Lung microvascular endothelial cell (primary cell): ENCODE data around the gene PRDM15. TPM values are rescaled to one million over a fixed set of nuclear protein-coding genes. Genes with fewer than 3 reads are reported as not detected.

Experiments
- DNase-seq, 2 donors: peaks; one replicate each; pipeline versions ENCODE4 v3.0.0 to v3.0.0-alpha.2; 2010; ENCODE audit warnings: low read depth in 2 of 2
- total RNA-seq: library from RNA; depleted of rRNA; stranded (reverse); fragments of >200 nt; gene quantifications from 2 replicates; pipeline ENCODE4 v1.2.1, GENCODE V29; 2014

PRDM15 gene
- total RNA-seq, 1 donor from 2014 or later: 3.0 TPM

DNA sequence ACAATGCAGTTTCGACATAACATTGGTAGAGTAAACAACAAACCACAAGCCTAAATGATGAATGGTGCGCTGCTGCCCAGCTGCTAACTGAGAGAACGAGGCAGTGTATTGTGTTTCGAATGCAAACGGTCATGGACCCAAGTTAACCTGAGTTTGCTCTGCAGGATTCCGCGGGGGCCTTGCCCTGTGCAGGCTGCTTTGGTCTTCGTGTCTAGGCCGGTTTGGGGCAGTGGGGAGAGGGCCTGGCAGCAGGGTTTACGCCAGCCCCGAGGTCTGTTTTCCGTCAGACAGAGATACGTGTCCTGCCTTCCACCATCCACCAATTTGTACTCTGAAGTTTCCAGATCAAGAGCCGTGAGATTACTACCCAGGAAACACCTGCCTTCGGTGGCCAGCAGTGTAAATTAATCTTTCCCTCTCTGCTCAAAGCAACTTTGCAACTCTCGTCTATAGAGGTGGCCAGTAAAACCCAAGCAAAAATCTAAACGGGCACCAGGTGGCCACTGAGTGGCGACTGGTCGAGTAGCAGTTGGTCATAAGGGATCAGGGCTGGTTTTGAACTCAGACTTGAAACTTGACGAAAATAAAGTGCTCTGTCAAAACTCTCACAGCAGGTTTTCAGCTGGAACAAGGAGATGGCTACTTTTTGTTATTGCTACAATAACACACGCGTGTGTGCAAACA is 6.3 kb upstream of the PRDM15 start:
- no peak for DNase-seq

DNA sequence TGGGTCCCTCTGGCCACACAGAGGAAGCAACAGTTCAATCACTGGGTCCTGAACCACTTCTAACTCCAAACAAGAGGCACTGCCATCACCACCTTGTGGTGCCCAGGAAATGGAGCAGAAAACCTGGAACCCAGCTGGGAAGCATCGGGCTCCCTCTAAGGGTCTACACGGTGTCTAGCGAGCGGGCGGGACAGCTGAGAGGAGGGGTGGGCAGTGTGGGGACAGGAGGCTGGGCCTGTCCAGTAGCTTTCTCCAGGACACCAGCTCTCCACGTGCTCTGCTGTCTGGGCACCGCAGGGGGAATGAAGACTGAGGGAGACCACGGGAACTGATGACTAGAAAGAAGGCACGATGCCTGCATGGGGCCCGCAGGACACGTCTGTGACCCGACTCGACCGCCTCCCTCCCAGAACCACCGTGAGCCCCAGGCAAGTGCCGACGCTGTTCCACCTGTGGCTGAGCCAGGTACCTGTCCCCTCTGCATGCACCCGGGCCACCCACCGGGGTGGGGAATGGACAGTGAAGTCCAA is 5.4 kb upstream of the PRDM15 start:
- no peak for DNase-seq

DNA sequence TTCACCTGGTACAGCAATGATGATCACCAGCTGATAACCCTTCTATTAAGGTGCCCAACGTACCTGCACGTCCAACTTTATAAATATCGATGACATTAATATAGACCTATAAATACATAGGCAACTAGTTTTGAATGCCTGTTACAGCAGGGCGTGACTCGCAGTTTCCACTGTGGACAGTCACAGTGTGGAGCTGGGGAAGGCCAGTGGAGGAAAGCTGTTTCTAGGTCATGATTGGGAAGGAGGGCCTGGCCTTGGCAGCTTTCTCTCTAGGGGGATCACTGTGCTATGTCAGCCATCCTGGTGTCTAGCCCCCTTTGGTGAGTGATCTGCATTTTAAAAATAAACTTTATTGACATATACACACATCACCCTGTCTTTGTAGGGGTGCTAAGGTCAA is 4.4 kb upstream of the PRDM15 start:
- DNase-seq: peak in 1 of 2 donors; percentile 17

DNA sequence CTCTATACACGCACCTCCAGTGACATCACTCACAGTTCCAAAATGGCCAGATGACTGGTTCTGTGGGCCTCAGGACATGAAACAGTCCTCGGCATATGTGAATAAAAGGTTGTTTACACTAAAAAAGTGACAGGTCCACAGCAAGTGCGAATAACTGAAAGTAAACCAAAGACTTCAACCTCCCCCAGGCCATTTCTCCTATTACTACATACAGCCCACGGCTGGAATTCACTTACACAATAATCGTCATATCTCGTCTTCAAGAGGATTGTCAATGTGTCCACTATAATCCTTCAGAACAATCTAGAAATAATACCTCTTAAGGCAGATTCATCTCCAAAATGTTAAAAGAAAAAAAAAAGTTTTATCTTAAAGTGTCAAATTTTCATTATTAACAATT is 1.9 kb upstream of the PRDM15 start:
- no peak for DNase-seq

DNA sequence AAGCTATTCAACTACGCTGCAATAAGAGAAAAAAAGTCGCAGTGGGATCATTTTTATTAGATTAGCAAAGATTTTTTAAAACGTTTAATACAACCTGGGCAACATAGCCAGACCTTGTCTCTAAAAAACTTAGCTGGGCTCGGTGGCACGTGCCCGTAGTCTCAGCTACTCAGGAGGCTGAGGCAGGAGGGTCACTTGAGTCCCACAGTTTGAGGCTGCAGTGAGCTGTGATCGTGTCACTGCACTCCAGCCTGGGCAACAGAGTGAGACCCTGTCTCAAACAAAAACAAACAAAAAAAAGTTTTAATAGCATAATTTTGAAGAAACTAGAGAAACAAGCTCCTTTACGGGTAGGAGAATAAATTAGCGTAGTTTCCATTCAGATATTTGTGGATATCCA is 1.0 kb upstream of the PRDM15 start:
- DNase-seq: no peak

DNA sequence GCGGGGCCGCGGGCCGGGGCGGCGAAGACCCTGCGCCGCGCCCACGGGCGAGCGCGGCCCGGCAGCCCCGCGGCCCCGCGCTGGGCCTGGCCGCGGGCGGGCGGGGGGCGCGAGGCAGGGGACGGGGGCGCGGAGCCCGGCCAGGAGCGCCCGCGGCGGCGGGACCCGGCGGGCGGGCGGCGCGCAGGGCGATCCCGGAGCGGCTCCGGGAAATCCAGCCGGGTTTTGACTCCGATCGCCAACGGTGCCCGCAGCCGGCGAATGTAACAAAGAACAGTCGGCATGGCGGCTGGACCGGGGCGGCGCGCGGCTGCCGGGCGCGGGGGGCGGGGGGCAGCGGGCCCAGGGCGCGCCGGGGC is 334 bp downstream of the PRDM15 start:
- peak; percentile 86 to 89 for DNase-seq

DNA sequence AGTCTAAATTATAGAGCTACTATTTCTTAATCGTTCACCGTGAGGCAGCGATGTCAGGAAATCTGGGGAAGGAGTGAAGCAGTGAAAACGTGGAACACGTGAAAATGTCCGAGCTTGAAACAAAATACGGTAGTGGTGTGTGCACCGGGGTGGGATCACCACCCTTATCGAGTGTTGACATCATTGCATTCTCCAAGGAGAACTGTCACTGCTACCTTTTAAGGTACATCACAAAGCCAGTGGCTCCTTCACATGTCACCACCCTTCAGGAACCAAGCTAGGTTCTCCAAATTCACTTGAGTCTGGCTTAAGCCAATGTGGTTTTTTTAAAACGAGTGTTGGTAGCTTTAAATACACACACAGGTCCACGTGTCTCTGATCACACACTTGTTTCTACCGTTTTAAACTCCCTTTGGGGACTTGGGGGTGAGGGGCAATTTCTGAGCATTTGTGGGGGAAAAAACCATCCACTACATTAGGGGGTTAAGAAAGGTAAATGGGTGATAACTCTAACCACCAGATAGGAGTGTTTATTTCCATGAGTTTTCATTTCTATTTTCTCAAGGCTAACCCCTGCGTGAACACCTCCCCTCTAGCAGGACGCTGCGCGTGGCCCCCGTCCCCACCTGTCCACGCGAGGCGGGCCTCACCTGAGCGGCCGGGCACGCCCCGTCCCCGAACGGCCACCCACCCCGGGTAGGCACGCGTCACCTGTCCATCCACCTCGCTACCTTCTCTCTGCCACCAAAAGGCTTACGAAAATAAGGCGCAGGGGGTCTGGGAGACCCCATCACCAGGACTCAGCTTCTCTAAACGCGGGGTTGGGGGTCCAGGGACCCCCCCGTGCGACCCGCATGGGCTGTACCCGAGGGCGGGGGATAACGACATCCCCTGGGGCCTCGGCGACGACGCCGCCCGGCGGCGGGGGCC is 978 bp downstream of the PRDM15 start:
- peak; percentile 49 to 51 for DNase-seq

DNA sequence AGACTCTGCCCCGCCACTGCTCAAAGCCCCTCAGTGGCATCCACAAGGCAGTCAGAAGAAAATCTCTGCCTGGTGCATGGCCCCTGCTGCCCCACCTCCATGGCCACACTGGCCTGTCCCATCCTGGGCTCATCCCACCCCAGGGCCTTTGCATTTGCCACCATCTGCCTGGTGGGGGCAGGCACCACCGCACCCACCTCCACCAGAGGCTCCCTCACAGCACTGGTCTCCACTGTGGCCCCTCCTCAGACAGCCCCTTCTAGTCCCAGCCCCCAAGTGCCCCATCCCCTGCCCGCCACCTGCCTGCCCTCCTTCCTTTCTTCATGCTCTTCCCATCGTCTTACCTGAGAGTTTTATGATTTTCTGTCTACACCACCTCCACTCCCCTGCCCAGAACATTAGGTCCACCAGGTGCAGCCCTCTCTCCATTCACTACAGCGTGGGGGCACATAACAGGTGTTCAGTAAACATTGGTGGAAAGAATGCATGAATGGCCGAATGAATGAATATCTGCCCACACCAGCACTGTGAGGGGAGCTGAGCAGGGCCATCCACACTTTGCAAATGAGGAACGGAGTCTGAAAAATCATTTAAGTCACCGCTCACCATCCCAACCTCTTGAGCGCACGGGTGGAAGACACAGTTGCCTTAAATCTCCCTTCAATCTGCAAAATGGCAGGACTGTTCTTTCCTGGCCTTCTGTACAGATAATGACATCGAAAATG is 2.1 kb downstream of the PRDM15 start:
- no peak for DNase-seq

DNA sequence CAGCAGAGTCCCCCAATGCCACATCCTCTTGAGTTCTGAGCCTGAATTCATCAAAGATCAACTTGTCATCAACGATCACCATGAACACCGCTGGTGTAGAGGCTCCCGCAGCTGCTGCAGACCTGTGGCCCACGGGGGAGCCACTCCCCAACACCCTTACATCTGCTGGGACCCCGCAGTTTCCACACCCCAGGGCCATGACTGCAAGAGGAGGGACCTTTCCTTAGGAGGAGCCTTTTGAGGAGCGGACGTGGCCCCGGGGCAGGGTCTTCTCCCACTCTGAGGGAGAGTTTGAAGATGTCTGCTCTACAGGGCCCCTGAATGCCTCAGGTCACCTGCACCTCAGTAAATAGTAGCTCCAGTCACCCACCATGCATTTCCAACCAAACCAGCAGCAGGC is 2.7 kb downstream of the PRDM15 start:
- DNase-seq: no peak

DNA sequence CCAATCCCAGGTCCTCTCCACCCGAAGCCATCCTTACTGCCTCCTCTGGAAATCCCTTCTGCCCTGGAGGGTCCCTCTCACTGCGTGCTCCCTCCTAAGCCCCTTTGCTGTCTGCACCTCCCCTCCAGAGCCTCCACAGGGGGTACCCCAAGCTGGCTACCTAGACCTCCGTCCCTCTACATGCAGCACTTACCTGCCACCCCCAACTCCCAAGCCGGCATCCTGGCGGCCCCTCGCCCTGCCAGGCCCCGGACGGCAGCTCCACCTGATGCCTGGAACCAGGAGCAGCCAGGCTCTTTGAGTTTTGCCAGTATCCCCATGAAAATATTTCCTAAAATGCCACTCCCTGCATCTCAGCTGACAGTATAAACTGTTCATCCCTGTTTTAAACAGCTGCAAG is 4.1 kb downstream of the PRDM15 start:
- DNase-seq: no peak

DNA sequence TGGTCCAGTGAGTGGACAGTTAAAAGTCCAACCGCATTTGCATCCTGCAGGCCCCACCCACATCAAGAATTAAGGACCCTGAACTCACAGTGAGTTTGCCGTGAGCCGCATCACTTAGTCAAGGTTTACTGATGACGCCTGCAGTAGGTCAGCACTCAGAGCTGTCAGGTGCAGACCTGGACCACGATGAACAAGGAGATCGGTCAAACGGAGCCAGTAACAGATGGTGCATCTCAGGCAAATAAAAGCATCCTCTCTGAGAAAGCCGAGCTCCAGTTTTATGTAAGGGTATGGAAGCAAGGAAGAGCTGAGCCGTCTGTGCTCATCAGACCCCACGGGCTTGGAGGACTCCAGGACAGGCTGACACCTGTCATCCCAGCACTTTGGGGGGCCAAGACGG is 4.5 kb downstream of the PRDM15 start:
- DNase-seq: no peak

DNA sequence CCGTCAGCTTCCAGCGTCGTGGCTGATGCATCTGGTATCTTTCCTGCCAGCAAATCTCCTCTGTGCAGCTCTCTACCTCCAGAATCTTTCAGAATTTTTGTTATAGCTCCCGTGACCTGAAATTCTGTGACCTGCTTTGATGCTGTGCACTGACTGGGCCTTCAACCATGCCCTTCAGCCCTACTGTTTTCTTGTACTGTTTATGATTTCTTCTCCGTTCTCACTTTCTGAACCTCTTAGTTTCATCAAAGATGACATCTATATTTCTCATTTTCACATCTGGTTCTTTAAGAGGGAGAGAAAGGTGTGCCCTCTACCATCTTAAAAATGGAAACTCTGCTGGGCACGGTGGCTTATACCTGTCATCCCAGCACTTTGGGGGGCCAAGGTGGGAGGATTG is 5.7 kb downstream of the PRDM15 start:
- DNase-seq: no peak

DNA sequence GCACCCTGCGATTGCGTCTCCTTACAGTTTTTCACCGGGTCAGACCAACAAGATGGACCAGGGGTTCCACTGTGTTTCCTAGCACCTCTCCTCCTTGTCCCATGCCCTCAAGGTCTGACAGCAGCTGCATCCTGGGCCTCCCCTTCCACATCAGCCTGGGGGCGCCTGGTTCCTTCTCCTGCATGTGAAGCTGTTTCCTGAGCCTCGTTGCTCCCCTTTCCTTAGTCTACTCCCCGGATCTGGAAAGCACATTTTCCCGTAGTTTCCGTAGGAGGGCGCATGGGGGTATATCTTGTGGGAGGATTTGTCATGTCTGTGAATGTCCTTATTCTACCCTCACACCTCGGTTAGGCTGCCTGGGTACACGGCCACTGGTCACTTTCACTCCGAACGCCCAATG is 6.1 kb downstream of the PRDM15 start:
- DNase-seq: no peak

DNA sequence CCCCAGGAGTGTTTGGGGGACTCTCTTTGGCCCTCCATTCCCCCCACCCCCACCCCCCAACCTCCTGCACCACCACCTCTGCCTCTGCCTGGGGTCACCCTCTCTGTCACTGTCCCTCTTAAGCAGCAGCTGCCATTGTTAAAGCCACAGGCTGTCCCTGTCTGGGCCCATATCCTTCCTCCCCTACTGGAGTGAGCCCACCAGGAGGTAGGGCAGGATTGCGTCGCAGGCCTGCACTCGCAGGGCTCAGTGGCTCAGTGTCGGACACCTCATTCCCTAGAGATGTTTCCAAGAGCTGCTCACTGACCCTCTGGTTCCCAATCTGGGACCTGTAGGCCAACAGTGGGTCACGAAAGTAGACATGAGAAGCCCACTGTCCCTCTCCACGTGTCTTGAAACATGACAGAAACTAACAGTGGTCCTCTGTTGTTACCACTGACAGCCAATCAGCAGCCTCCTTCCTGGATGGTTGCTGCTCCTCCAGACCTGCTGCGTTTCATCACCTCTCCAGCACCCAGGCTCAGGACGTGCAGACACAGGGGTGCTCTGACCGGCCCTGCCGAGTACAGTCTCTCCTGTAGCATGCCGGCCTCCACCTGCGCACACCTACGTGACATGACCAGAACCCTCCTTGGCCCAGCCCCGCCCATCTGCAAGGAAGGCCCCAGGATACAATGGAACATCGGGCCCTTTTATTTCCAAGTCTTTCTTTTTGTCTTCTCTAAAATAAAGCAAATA is 7.7 kb downstream of the PRDM15 start:
- no peak for DNase-seq

DNA sequence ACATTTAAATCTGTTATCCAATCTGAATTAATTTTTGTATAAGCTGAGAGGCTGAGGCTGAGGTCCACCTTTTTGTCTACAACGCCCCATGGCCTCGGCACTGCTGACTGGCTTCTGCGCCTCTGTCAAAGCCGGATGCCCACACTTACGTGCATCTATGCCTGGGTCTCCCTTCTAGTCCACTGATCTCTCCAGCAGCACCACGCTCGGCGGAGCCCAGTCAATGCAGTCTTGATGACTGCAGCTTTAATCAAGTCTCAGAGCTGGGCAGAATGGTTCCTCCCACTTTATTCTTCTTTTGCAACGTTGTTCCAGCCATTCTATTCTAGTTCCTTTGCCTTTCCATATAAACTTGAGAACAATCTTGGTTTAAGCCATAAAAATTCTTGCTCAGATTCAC is 9.4 kb downstream of the PRDM15 start:
- DNase-seq: no peak

DNA sequence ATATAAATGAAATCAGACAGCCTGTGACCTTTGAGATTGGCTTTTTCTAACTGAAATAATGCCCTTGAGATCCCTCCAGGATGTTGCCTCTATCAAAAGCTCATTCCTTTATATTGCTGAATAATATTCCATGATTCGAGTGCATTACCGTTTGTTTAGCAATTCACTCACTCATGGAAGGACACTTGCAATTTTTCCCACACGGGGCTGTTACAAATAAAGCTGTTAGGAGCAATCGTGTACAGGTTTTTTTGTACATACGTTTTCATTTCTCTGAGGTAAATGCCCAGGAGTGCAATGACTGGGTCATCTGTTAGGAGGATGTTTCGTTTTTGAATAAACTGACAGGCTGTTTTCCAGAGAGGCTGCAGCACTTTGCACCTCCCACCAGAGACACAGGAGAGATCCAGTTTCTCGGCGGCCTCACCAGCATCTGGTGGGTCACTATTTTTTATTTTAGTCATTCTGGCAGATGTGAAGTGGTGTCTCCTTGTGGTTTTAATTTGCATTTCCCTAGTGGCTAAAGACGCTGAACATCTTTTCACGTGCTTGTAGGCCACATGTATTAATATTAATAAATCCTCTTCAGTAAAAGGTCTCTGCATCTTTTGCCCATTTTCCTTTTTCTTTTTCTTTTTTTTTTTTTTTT is 11.0 kb downstream of the PRDM15 start:
- no peak for DNase-seq

DNA sequence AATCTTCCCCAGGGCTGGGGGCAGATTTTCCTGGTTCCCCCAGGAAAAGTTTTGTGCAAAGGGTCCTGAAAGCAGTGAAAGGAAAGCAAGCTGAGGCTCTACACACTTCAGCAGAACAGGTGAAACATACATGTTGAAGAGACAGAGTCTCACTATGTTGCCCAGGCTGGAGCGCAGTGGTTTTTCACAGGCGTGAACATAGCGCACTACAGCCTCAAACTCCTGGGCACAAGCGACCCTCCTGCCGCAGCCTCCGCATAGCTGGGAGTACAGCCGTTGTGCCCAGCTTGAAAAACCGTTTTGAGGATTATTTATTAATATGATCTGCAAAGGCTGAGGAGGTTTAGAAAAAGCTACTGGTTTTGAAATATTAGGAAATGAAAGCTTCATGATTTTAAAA is 11.8 kb downstream of the PRDM15 start:
- DNase-seq: no peak

DNA sequence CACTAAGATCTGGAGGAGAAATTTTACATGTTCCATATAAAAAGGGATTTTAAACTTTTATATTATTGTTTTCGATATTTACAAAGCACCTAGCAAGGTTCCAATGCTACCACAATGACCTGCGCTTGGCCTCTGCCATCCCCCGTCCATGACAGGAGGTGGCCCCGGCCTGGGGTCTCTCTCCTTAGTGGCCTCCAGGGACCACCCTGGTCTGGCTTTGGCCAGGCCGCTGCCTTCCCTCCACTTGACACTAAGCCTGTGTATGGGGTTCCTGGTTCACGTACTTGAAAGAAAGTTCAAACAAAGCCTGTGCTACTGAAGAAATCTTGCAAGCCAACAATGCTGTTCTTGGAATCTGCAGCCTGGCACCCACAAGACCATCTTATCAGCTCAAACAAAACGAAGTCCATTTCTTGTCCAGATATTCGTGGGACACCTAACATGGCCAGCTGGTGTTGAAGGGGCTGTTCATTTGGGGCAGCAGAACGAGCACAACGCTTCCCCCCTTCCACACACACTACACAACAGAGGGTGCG is 12.8 kb downstream of the PRDM15 start:
- no peak for DNase-seq

DNA sequence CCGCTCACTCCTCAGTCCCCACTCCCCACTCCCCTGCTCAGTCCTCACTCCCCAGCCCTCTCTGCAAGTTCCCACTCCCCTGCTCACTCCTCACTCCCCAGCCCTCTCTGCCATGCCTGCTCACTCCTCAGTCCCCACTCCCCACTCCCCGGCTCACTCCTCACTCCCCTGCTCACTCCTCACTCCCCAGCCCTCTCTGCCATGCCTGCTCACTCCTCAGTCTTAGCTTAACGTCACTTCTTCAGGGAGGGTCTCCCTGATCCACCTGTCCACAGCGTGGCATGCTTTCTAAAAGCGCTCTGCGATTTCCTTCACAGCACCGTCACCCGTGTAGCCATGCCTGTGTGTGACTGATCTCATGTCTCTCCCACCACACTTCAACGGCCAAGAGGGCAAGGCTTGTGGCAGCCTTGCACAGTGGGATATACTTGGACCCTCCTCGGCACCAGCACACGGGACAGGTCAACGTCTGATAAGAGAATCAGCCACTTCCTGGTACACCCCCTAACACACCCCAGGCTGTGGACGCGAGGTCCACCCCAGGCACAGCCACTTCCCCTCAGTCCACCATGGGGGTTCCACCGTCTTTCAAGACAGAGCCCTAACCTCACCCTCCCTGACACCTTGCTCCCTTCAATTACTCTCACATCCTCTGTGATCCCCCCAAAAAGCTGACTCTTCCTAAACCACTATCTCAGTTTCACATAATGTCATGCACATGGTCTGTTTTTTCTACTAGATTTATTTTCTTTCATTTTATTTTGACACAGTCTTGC is 14.0 kb downstream of the PRDM15 start:
- no peak for DNase-seq
